Naive B cell (primary cell): Measurements from ENCODE around the gene MANF. TPM values are rescaled to one million over a fixed set of nuclear protein-coding genes. Genes with fewer than 3 reads are reported as not detected.

ENCODE experiments used
- polyA plus RNA-seq, 6 donors: library from polyadenylated mRNA; unstranded; fragments of 300-500 nt; fragmentation: Illumina TruSeq; gene quantifications; one replicate each; pipeline ENCODE4 v1.2.3, GENCODE V29; 2021; ENCODE audit warnings: low read depth in 6 of 6

MANF gene
- polyA plus RNA-seq, 6 donors from 2014 or later, result 16.5 to 37.3 (median 29.3) TPM

Other genes with a start within 250 kb of the MANF start
- gene RBM15B, start 6.0 kb downstream of the MANF start, polyA plus RNA-seq, result 10 to 100 TPM; 12.5 to 22.5 (median 14.5) TPM
- 10 to 100 TPM in 3 of 6 donors, 1 to 10 TPM in 3; 4.1 to 17.1 (median 10.4) TPM for gene DCAF1, start 114.7 kb downstream of the MANF start, polyA plus RNA-seq
- 10 to 100 TPM in 4 of 6 donors, 1 to 10 TPM in 2; 4.7 to 20.4 (median 12.8) TPM for gene RAD54L2, start 153.4 kb downstream of the MANF start, polyA plus RNA-seq